Measurements from ENCODE around the gene KRT27. TPM values are rescaled to one million over a fixed set of nuclear protein-coding genes. Genes with fewer than 3 reads are reported as not detected.

KRT27 gene
- total RNA-seq, 1 donor from 2014 or later: not detected

GRCh38 chr17:40779181-40779909, 3.0 kb downstream of the KRT27 start:
- TF ChIP-seq CTCF (IDR thresholded peaks at IDR 0.05; ENCODE audit: borderline replicate concordance): no peak
- Histone ChIP-seq H3K4me1 (no peaks in the 10 kb centered on the region), H3K27me3 (ENCODE audit: low read depth) (peaks cover 76% of the 10 kb centered on the region), H3K9me3 (replicated peaks) (no peaks in the 10 kb centered on the region), H3K36me3 (no peaks in the 10 kb centered on the region), H3K27ac (replicated peaks) (no peak overlapping the region), H3K4me3 (peak overlapping the region; percentile 43)
- intact Hi-C loops (cut with micrococcal nuclease): no loop called here
- no peak for DNase-seq

GRCh38 chr17:40778461-40778860, 3.9 kb downstream of the KRT27 start:
- Histone ChIP-seq H3K36me3 (no peaks in the 10 kb centered on the region), H3K4me3 (no peak overlapping the region), H3K27ac (replicated peaks) (no peak overlapping the region), H3K27me3 (ENCODE audit: low read depth) (peaks cover 81% of the 10 kb centered on the region), H3K4me1 (no peaks in the 10 kb centered on the region), H3K9me3 (replicated peaks) (no peaks in the 10 kb centered on the region)
- intact Hi-C loops (cut with micrococcal nuclease): no loop called here
- TF ChIP-seq CTCF (IDR thresholded peaks at IDR 0.05; ENCODE audit: borderline replicate concordance): no peak
- no peak for DNase-seq

- DNase-seq: no peak
- Histone ChIP-seq H3K27ac (replicated peaks) (no peak overlapping the region), H3K9me3 (replicated peaks) (no peaks in the 10 kb centered on the region), H3K36me3 (no peaks in the 10 kb centered on the region), H3K27me3 (ENCODE audit: low read depth) (peaks cover 80% of the 10 kb centered on the region), H3K4me1 (no peaks in the 10 kb centered on the region), H3K4me3 (no peak overlapping the region)
- TF ChIP-seq CTCF (IDR thresholded peaks at IDR 0.05; ENCODE audit: borderline replicate concordance): no peak
- intact Hi-C loops (cut with micrococcal nuclease): no loop called here
These were observed 4.4 kb downstream of the KRT27 start for GRCh38 chr17:40777971-40778370.

- TF ChIP-seq CTCF (IDR thresholded peaks at IDR 0.05; ENCODE audit: borderline replicate concordance): no peak
- intact Hi-C loops (cut with micrococcal nuclease): no loop called here
- no peaks in the 10 kb centered on the region for H3K9me3 ChIP-seq (replicated peaks)
- no peak overlapping the region for H3K4me3 ChIP-seq
- peaks cover 83% of the 10 kb centered on the region for H3K27me3 ChIP-seq (ENCODE audit: low read depth)
- no peaks in the 10 kb centered on the region for H3K36me3 ChIP-seq
- no peak overlapping the region for H3K27ac ChIP-seq (replicated peaks)
- no peaks in the 10 kb centered on the region for H3K4me1 ChIP-seq
- no peak for DNase-seq
These were observed 4.9 kb downstream of the KRT27 start for GRCh38 chr17:40777459-40777858.

GRCh38 chr17:40775945-40776344, 6.4 kb downstream of the KRT27 start:
- no peak overlapping the region for H3K27ac ChIP-seq (replicated peaks)
- H3K36me3 ChIP-seq: no peaks in the 10 kb centered on the region
- H3K27me3 ChIP-seq (ENCODE audit: low read depth): peaks cover 83% of the 10 kb centered on the region
- no peak for TF ChIP-seq CTCF (IDR thresholded peaks at IDR 0.05; ENCODE audit: borderline replicate concordance)
- H3K4me3 ChIP-seq: no peak overlapping the region
- H3K4me1 ChIP-seq: no peaks in the 10 kb centered on the region
- intact Hi-C loops (cut with micrococcal nuclease): no loop called here
- no peak for DNase-seq
- no peaks in the 10 kb centered on the region for H3K9me3 ChIP-seq (replicated peaks)

Measured in left ventricle myocardium inferior (tissue), 1 donor.